ENCODE measurements around the gene PUDP.

The PUDP gene

DNA sequence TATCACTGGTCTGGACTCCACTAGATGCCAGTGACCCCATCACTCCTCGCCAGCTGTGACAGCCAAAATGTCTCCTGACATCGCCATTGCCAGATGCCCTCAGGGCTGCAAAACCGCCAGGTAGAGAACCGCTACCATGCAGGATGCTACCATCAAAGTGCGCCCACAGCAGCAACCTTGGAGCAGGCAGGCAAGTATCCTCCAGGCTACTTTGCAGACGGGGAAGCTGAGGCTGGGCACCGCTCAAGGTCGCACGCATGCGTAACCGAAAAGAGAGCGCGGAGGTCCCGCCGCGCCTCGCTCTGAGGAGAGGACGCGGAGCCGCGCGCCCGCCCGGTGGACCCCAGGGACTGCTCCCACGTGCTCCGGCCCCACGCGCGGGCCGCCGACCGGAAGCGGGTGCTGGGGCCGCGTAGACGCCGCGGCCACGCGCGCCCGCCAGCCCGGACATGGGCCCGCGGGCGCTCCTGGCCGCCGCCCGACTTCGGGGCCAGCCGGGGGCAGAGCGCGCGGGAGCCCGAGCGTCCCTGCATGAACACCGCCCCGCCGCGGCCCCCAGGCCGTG, 458 bp downstream of the PUDP start, which contains the start of gene STS:
TSS of gene STS (plus strand) at position 300 of the 565 bp plus-strand sequence. CDS start 105,488 bp downstream, outside the sequence.
- peak within 1 kb of the TSS; percentile 100 for H3K4me3 ChIP-seq (ENCODE audit: low read depth, low read length)
- peaks cover 53% of the 10 kb centered on the region for H3K79me2 ChIP-seq (ENCODE audit: control insufficient read depth, insufficient read depth, low read length, unreplicated experiment)
- H3K36me3 ChIP-seq (ENCODE audit: insufficient read depth, low read length), result no peaks in the 10 kb centered on the region
- peak within 1 kb of the TSS; percentile 100 for H2AFZ ChIP-seq (ENCODE audit: low read length, unreplicated experiment)
- peaks cover 18% of the 10 kb centered on the region for H3K4me1 ChIP-seq (ENCODE audit: control insufficient read depth, insufficient read depth, low read length, unreplicated experiment)
- no peaks in the 10 kb centered on the region for H3K27me3 ChIP-seq (ENCODE audit: insufficient read depth, low read length)
- H3K27ac ChIP-seq (ENCODE audit: low read depth, low read length), result peak within 1 kb of the TSS; percentile 86

DNA sequence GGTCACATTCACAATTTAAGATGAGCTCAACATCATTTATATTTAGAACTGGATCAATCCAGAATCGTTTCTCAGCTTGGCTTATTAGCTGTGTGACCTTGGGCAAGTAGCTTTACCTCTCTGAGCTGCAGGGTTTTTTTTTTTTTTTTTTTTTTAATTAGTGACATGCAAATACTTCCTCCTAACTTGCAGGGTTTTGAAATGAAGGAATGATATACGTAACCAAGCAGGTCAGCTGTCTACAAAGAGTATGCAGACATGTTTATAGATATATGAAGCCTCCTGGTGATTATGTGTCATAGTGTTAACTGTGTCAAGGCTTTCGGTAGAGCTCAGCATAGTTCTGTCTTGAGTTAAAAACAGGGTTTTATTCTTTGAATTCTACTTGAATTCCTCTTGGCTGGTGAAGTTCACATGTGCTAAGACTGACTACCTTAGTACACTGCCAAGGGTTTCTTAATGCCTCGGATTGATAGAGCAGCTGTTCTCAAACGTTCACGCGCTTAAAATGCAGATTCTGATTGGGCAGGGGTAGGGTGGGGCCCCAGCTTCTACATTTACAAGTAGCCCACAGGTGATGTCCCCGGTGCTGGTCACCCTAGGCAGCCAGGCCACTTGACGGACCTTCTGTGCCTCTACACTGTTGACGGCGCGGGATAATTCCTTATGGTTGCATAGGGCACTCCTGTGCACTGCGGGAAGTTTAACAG, 1.1 kb downstream of the PUDP start:
- Histone ChIP-seq H2AFZ (ENCODE audit: low read length, unreplicated experiment) (no peak overlapping the region), H3K79me2 (ENCODE audit: control insufficient read depth, insufficient read depth, low read length, unreplicated experiment) (peaks cover 58% of the 10 kb centered on the region), H3K4me3 (ENCODE audit: low read depth, low read length) (peak overlapping the region; percentile 100), H3K27me3 (ENCODE audit: insufficient read depth, low read length) (no peaks in the 10 kb centered on the region), H3K4me1 (ENCODE audit: control insufficient read depth, insufficient read depth, low read length, unreplicated experiment) (peaks cover 18% of the 10 kb centered on the region), H3K27ac (ENCODE audit: low read depth, low read length) (peak overlapping the region; percentile 86; the same call in 1 of the 2 replicates), H3K36me3 (ENCODE audit: insufficient read depth, low read length) (no peaks in the 10 kb centered on the region)

DNA sequence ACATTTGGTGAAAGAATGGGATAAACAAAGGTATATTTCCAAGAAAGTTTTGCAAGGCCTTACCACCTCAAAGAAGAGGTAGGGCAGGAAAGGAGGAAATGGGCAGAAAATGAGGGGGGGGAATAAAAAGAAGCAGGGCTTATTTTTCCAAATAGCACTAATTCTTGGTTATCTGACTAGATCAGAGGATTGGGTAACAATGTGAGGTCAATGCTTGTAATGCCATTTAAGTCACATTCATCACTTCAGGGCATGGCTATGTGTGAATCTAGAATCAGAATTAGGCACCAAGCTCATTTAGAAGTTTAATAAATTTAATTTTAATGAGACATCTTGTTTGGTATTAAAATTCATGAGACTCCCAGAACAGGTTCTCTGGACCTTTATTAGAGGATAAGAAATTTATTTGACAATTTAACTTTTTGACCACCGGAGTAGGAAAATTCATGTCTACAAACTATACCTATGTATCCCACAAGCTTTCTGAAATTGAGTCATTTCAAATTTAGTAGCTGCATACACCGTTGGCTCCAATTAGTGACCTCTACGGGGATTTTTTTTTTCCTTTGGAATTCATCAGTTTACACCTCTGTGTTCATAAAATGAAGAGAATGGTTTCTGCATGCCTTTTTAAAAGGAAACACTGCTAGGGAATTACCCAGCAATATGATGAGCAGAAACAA, 1.8 kb downstream of the PUDP start:
- Histone ChIP-seq H3K4me1 (ENCODE audit: control insufficient read depth, insufficient read depth, low read length, unreplicated experiment) (peaks cover 18% of the 10 kb centered on the region), H3K27ac (ENCODE audit: low read depth, low read length) (peak overlapping the region; percentile 10), H2AFZ (ENCODE audit: low read length, unreplicated experiment) (no peak overlapping the region), H3K27me3 (ENCODE audit: insufficient read depth, low read length) (no peaks in the 10 kb centered on the region), H3K79me2 (ENCODE audit: control insufficient read depth, insufficient read depth, low read length, unreplicated experiment) (peaks cover 65% of the 10 kb centered on the region), H3K4me3 (ENCODE audit: low read depth, low read length) (peak overlapping the region; percentile 100), H3K36me3 (ENCODE audit: insufficient read depth, low read length) (no peaks in the 10 kb centered on the region)

DNA sequence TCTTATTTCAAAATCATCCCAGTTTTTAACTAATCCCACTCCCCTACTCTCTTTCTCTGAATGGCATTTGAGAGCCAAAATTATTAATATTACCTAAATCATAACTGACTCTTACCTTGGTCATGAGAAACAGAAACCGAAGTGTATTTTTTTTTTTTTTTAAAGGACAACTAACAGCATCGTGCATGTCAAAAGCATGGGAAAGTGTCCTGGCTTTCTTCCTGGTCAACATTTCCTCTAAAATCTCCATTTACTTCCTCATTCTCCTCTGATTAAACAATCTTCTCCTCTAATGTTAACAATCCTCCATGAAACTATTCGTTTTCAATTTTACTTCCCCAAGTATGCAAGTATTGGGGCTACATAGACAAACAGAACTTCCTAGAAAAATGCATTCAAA, 2.5 kb downstream of the PUDP start:
- Histone ChIP-seq H3K4me3 (ENCODE audit: low read depth, low read length) (peak overlapping the region; percentile 48), H3K4me1 (ENCODE audit: control insufficient read depth, insufficient read depth, low read length, unreplicated experiment) (peaks cover 18% of the 10 kb centered on the region), H3K79me2 (ENCODE audit: control insufficient read depth, insufficient read depth, low read length, unreplicated experiment) (peaks cover 70% of the 10 kb centered on the region), H3K27ac (ENCODE audit: low read depth, low read length) (peak overlapping the region; percentile 10; the same call in 1 of the 2 replicates), H3K36me3 (ENCODE audit: insufficient read depth, low read length) (no peaks in the 10 kb centered on the region; the same call in 1 of the 2 replicates), H2AFZ (ENCODE audit: low read length, unreplicated experiment) (no peak overlapping the region), H3K27me3 (ENCODE audit: insufficient read depth, low read length) (no peaks in the 10 kb centered on the region)

DNA sequence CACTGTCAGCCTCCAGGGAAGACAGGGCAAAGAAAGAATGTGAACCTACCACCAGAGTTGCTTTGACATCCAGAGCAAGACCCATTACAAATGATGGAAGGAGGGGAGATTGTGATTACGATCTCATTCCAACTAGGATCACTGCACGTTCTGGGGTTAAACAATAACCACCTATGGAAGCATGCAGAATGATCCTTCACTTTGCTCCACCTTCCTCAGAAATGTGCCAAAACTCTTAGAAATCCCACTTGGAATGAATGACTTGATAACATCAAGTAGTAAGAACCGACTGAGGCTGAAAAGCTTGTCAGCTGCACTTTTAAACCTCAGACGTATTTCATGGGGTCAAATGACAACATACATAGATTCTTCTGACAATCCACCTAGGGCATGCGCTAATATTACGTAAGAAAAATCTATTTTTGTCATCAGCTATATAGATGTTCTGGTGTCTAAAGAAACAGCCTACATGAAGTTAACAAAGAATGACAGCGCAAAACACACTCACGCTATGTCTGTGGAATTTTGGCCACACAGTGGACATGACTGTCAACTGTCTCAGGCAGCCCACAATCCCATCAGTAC, 3.9 kb downstream of the PUDP start:
- peaks cover 28% of the 10 kb centered on the region for H3K4me1 ChIP-seq (ENCODE audit: control insufficient read depth, insufficient read depth, low read length, unreplicated experiment)
- no peak overlapping the region for H2AFZ ChIP-seq (ENCODE audit: low read length, unreplicated experiment)
- H3K79me2 ChIP-seq (ENCODE audit: control insufficient read depth, insufficient read depth, low read length, unreplicated experiment), result peaks cover 78% of the 10 kb centered on the region
- H3K27ac ChIP-seq (ENCODE audit: low read depth, low read length), result no peak overlapping the region
- no peaks in the 10 kb centered on the region for H3K27me3 ChIP-seq (ENCODE audit: insufficient read depth, low read length)
- H3K36me3 ChIP-seq (ENCODE audit: insufficient read depth, low read length), result no peaks in the 10 kb centered on the region; the same call in 1 of the 2 replicates
- no peak overlapping the region for H3K4me3 ChIP-seq (ENCODE audit: low read depth, low read length)

DNA sequence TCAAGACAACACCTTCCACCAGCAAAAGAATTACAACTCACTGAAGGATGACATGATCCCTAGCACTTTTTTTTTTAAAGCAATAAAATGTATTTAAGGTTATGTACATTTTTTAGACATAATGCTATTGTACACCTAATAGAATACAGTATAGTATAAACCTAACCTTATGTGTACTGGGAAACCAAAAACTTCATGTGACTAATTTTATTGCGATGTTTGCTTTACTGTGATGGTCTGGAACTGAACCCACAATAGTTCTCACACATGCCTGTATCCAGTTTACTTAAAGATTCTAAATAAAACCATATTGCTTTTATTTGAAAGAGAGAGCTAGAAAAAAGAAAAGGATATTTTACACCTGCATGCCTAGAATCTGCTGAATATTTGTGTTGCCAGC, 4.9 kb downstream of the PUDP start:
- H3K4me1 ChIP-seq (ENCODE audit: control insufficient read depth, insufficient read depth, low read length, unreplicated experiment), result peaks cover 33% of the 10 kb centered on the region
- H3K4me3 ChIP-seq (ENCODE audit: low read depth, low read length), result no peak overlapping the region
- peaks cover 86% of the 10 kb centered on the region for H3K79me2 ChIP-seq (ENCODE audit: control insufficient read depth, insufficient read depth, low read length, unreplicated experiment)
- no peak overlapping the region for H3K27ac ChIP-seq (ENCODE audit: low read depth, low read length)
- no peaks in the 10 kb centered on the region; the same call in 1 of the 2 replicates for H3K36me3 ChIP-seq (ENCODE audit: insufficient read depth, low read length)
- no peaks in the 10 kb centered on the region for H3K27me3 ChIP-seq (ENCODE audit: insufficient read depth, low read length)
- H2AFZ ChIP-seq (ENCODE audit: low read length, unreplicated experiment), result no peak overlapping the region

DNA sequence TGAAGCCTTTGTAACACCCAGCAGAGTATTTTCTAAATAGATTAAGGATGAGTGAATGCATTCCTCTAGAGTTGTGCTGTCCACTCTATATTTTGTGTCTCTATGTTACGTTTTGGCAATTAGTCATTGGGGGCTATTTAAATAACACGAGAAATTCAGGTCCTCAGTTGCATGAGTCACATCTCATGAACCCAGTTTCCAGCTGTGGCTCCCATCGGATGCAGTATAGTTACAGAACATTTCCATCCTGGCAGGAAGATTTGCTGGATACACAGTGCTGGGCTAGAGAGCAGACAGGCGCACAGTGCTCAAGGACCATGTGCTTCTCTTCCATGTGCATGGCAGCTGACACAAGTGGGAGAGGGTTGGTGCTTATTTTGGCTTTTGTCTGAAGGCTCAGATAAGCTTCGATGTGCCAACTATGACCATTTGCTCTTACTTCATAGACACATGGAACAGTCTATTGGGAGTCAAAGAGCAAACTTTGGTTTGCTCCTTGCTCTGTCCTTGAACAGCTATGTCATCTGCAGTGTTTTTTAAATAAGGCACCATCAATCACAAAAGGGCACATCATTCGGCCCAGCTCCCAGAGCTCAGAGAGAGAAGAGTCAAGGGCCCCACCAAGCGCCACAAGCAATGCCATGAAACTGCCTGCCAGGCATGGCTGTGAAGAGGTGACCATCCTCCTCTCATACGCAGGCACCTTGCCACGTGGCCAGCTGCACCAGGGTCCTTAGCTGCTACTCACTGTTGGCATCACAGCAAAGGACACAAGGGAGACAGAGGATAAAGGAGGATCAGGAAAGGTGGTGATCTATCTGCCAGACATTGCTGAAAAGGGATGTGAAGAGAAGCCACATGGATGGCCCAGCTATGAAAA, 8.5 kb downstream of the PUDP start:
- Histone ChIP-seq H3K4me1 (ENCODE audit: control insufficient read depth, insufficient read depth, low read length, unreplicated experiment) (peaks cover 16% of the 10 kb centered on the region), H2AFZ (ENCODE audit: low read length, unreplicated experiment) (no peak overlapping the region), H3K36me3 (ENCODE audit: insufficient read depth, low read length) (no peaks in the 10 kb centered on the region; the same call in 1 of the 2 replicates), H3K4me3 (ENCODE audit: low read depth, low read length) (no peak overlapping the region), H3K27ac (ENCODE audit: low read depth, low read length) (peak overlapping the region; percentile 58), H3K27me3 (ENCODE audit: insufficient read depth, low read length) (no peaks in the 10 kb centered on the region), H3K79me2 (ENCODE audit: control insufficient read depth, insufficient read depth, low read length, unreplicated experiment) (peaks cover 85% of the 10 kb centered on the region)

DNA sequence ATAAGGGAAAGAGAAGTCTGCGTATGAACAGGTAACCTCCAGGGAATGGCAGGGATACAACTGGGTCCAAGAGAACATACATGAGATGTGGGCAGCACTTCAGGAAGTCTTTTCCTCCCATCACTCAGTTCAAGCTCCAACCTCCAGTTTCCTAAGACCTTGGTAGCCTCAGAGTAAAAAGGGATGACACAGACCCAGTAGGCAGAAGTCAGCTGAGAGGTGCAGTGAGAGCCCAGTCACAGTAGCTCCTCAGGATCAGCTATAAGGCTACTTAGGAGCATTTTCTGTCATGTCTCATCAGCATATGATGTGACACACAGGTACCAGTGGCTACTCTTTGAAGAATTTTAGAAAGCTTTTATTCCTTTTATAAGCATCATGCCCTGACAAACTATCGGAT, 13.0 kb downstream of the PUDP start:
- no peaks in the 10 kb centered on the region for H3K27me3 ChIP-seq (ENCODE audit: insufficient read depth, low read length)
- H3K4me1 ChIP-seq (ENCODE audit: control insufficient read depth, insufficient read depth, low read length, unreplicated experiment), result peaks cover 39% of the 10 kb centered on the region
- no peak overlapping the region for H2AFZ ChIP-seq (ENCODE audit: low read length, unreplicated experiment)
- no peak overlapping the region for H3K4me3 ChIP-seq (ENCODE audit: low read depth, low read length)
- no peaks in the 10 kb centered on the region for H3K36me3 ChIP-seq (ENCODE audit: insufficient read depth, low read length)
- no peak overlapping the region for H3K27ac ChIP-seq (ENCODE audit: low read depth, low read length)
- H3K79me2 ChIP-seq (ENCODE audit: control insufficient read depth, insufficient read depth, low read length, unreplicated experiment), result peaks cover 89% of the 10 kb centered on the region

DNA sequence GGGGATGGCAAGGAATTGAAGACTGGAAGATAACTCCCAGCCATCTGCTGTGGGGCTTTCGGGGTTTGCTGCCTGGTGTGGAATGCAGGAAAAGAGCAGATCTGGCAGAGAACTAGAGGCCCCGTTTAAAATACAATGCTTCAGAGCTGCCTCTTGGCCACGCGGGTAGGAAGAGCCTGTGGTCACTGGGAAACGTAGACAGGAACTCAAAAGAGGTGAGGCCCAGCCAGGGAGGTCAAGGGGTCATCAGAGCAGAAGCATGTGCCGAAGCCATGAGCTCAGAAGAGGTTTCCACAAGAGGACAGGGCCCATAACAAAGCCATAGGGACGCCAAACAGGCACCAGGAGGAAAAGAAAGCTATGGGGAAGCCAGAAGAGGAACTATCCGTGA, 14.9 kb downstream of the PUDP start:
- H2AFZ ChIP-seq (ENCODE audit: low read length, unreplicated experiment), result peak overlapping the region; percentile 68
- peak overlapping the region; percentile 60 for H3K4me3 ChIP-seq (ENCODE audit: low read depth, low read length)
- H3K4me1 ChIP-seq (ENCODE audit: control insufficient read depth, insufficient read depth, low read length, unreplicated experiment), result peaks cover 24% of the 10 kb centered on the region
- no peaks in the 10 kb centered on the region for H3K36me3 ChIP-seq (ENCODE audit: insufficient read depth, low read length)
- H3K79me2 ChIP-seq (ENCODE audit: control insufficient read depth, insufficient read depth, low read length, unreplicated experiment), result peaks cover 90% of the 10 kb centered on the region
- no peaks in the 10 kb centered on the region for H3K27me3 ChIP-seq (ENCODE audit: insufficient read depth, low read length)
- peak overlapping the region; percentile 84 for H3K27ac ChIP-seq (ENCODE audit: low read depth, low read length)
